ENCODE results near the gene NXPE3. TPM values are rescaled to one million over a fixed set of nuclear protein-coding genes. Genes with fewer than 3 reads are reported as not detected.

The NXPE3 gene
- total RNA-seq (2022), result 4.9 and 5.3 TPM in 2 replicates
- percentile 46 among the genes with signal in this experiment for Bru-seq, nascent RNA
- BruChase-seq, experiment 1, labeled RNA remaining after a 2-hour chase, result percentile 54 among the genes with signal in this experiment
- BruChase-seq, experiment 2, labeled RNA remaining after a 6-hour chase, result percentile 59 among the genes with signal in this experiment
- long read RNA-seq, transcript NXPE3-201 (8 exons, 3,941 nt), result major isoform, 6 of 21 reads
- long read RNA-seq, partial matches to known transcripts, result 4 of 21 reads
- long read RNA-seq, other reads (novel, unspliced or antisense), result 10 of 21 reads

DNA sequence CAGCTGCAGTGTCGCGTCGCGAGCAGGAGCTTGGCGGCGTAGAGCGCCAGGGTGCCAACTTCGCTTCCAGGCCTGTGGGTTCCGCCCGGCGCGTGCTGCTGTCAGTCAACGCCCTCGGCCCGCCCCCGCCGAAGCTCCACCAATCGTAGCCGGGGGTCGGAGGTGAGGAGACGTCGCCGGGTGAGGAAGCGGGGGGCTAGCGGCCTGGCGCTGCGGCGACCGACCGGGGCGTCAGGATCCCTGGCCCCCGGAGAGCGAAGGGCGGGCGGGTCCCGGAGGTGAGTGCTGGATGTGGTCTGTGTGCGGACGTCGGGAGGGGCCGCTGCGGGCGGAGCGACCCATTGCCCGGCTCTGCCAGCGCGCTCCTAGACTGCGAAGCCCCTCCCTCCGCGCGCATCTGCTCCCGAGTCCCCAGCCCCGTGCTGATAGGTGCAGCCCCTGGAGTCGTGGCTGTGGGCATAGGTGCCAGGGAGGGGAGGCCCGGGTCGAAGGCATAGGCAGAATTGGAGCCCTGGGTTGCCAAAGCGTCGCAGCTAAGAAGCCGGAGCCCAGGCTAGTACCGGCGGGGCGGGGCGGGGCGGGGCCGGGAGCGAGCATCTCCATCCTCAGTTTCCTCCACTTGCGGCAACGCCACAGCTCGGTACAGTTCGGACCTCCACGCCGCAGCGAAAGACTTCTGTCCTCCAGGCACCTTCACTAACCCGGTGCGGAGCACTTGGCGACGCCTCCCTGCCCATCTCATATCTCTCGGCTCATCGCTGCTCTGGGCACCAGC lies at the start of gene NXPE3:
Gene NXPE3 (plus strand): TSS at position 165 of the 775 bp plus-strand sequence. CDS start 6,386 bp downstream, outside the sequence.
- no TSS peak for BruUV-seq (replicated peaks)
- intact Hi-C loops (cut with micrococcal nuclease; ENCODE audit: unreplicated experiment), result loop anchor here (10.0 kb wide), 1 partner anchor 84 kb away; no protein-coding TSS in a partner anchor
- DNase-seq, result peak; percentile 82 to 88
- H3K27ac Mint-ChIP-seq (ENCODE audit: unreplicated experiment), result peak within 1 kb of the TSS; percentile 44
- no peaks in the 10 kb centered on the region for H3K36me3 Mint-ChIP-seq (ENCODE audit: insufficient read depth, unreplicated experiment)
- Histone ChIP-seq H3K27me3 (replicated peaks; ENCODE audit: control insufficient read depth, insufficient read depth, low read length) (no peaks in the 10 kb centered on the region), H3K4me1 (peaks cover 4% of the 10 kb centered on the region; the same call in 1 of the 2 replicates), H3K36me3 (ENCODE audit: control insufficient read depth, insufficient read depth, low read length) (no peaks in the 10 kb centered on the region), H3K9me3 (no peaks in the 10 kb centered on the region), H3K4me3 (ENCODE audit: low read depth, low read length) (peak within 1 kb of the TSS; percentile 71)
- POLR2A ChIA-PET, result interaction anchor here (0.5 kb wide), 1 partner anchor 286 kb away, joined by 5 read pairs; no protein-coding TSS in a partner anchor
- TF ChIP-seq, protein P1, sequence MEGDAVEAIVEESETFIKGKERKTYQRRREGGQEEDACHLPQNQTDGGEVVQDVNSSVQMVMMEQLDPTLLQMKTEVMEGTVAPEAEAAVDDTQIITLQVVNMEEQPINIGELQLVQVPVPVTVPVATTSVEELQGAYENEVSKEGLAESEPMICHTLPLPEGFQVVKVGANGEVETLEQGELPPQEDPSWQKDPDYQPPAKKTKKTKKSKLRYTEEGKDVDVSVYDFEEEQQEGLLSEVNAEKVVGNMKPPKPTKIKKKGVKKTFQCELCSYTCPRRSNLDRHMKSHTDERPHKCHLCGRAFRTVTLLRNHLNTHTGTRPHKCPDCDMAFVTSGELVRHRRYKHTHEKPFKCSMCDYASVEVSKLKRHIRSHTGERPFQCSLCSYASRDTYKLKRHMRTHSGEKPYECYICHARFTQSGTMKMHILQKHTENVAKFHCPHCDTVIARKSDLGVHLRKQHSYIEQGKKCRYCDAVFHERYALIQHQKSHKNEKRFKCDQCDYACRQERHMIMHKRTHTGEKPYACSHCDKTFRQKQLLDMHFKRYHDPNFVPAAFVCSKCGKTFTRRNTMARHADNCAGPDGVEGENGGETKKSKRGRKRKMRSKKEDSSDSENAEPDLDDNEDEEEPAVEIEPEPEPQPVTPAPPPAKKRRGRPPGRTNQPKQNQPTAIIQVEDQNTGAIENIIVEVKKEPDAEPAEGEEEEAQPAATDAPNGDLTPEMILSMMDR (IDR thresholded peaks at IDR 0.05; ENCODE audit: insufficient read depth in 1 of 2, low read depth in 1 of 2, low read length in 1 of 2, severe bottlenecking in 1 of 2, unreplicated experiment in 1 of 2), result no peak
- H3K4me3 Mint-ChIP-seq (ENCODE audit: unreplicated experiment), result peak within 1 kb of the TSS; percentile 89
- no peaks in the 10 kb centered on the region for H3K9me3 Mint-ChIP-seq (ENCODE audit: unreplicated experiment)
- H3K27me3 Mint-ChIP-seq (ENCODE audit: insufficient read depth, unreplicated experiment), result no peaks in the 10 kb centered on the region
- peaks cover 5% of the 10 kb centered on the region for H3K4me1 Mint-ChIP-seq (ENCODE audit: low read depth, unreplicated experiment)
- CTCF ChIA-PET, result interaction anchor here (0.6 to 1.0 kb wide), 2 partner anchors 92 to 103 kb away, joined by 3 read pairs; no protein-coding TSS in a partner anchor

DNA sequence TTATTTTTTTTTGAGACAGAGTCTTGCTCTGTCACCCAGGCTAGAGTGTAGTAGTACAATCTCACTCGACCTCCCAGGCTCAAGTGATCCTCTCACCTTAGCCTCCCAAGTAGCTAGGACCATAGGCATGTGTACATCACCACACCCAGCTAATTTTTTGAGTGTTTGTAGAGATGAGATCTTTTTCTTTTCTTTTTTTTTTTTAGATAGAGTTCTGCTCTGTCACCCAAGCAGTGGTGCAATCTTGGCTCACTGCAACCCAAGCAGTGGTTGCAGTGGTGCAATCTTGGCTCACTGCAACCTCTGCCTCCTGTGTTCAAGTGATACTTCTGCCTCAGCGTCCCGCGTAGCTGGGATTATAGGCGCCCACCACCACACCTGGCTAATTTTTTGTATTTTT lies 49.4 kb upstream of the NXPE3 start:
- Mint-ChIP-seq H3K36me3 (ENCODE audit: insufficient read depth, unreplicated experiment) (peaks cover 11% of the 10 kb centered on the region), H3K4me3 (ENCODE audit: unreplicated experiment) (no peak overlapping the region)
- intact Hi-C loops (cut with micrococcal nuclease; ENCODE audit: unreplicated experiment), result no loop called here

DNA sequence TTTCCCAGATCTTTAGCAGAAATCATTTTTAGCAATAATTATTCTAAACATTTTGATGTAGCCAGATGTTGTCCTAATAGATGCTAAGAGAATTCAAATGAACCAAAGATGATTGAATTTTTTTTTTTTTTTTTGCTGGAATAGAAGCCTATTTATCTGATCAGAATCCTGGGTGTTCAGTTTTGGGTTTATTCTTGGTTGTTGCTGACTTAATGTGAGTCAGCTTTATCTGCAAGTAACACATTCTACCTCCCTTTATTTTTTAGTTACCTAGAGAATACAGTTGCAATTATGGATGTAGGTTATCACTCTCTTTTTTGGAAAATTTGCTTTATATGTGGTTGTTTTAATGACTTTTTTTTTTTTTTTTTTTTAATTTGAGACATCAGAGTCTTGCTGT lies 48.2 kb upstream of the NXPE3 start:
- POLR2A ChIA-PET, result interaction anchor here (0.6 kb wide), 1 partner anchor 50 kb away, joined by 3 read pairs; no protein-coding TSS in a partner anchor
- peaks cover 18% of the 10 kb centered on the region for H3K36me3 Mint-ChIP-seq (ENCODE audit: insufficient read depth, unreplicated experiment)

More for the DNA sequence above, 49.4 kb upstream of the NXPE3 start:
- ChIA-PET CTCF (no interaction called here), POLR2A (no interaction called here)
- Mint-ChIP-seq H3K27ac (ENCODE audit: unreplicated experiment) (no peak overlapping the region), H3K4me1 (ENCODE audit: low read depth, unreplicated experiment) (no peaks in the 10 kb centered on the region), H3K9me3 (ENCODE audit: unreplicated experiment) (no peaks in the 10 kb centered on the region), H3K27me3 (ENCODE audit: insufficient read depth, unreplicated experiment) (no peaks in the 10 kb centered on the region)
- Histone ChIP-seq H3K36me3 (ENCODE audit: control insufficient read depth, insufficient read depth, low read length) (no peaks in the 10 kb centered on the region; the same call in 1 of the 2 replicates), H3K4me1 (no peaks in the 10 kb centered on the region), H3K4me3 (ENCODE audit: low read depth, low read length) (no peak overlapping the region), H3K27me3 (replicated peaks; ENCODE audit: control insufficient read depth, insufficient read depth, low read length) (no peaks in the 10 kb centered on the region), H3K9me3 (no peaks in the 10 kb centered on the region)
- no peak for DNase-seq
- BruUV-seq (replicated peaks), result no TSS peak
- TF ChIP-seq, protein P1 (IDR thresholded peaks at IDR 0.05; ENCODE audit: insufficient read depth in 1 of 2, low read depth in 1 of 2, low read length in 1 of 2, severe bottlenecking in 1 of 2, unreplicated experiment in 1 of 2), result no peak

More for the DNA sequence above, 48.2 kb upstream of the NXPE3 start:
- Histone ChIP-seq H3K36me3 (ENCODE audit: control insufficient read depth, insufficient read depth, low read length) (no peaks in the 10 kb centered on the region; the same call in 1 of the 2 replicates), H3K4me1 (no peaks in the 10 kb centered on the region), H3K9me3 (no peaks in the 10 kb centered on the region), H3K27me3 (replicated peaks; ENCODE audit: control insufficient read depth, insufficient read depth, low read length) (no peaks in the 10 kb centered on the region), H3K4me3 (ENCODE audit: low read depth, low read length) (no peak overlapping the region)
- no peak for DNase-seq
- intact Hi-C loops (cut with micrococcal nuclease; ENCODE audit: unreplicated experiment), result no loop called here
- TF ChIP-seq, protein P1 (IDR thresholded peaks at IDR 0.05; ENCODE audit: insufficient read depth in 1 of 2, low read depth in 1 of 2, low read length in 1 of 2, severe bottlenecking in 1 of 2, unreplicated experiment in 1 of 2), result no peak
- H3K27me3 Mint-ChIP-seq (ENCODE audit: insufficient read depth, unreplicated experiment), result no peaks in the 10 kb centered on the region
- CTCF ChIA-PET, result no interaction called here
- no peaks in the 10 kb centered on the region for H3K4me1 Mint-ChIP-seq (ENCODE audit: low read depth, unreplicated experiment)
- H3K27ac Mint-ChIP-seq (ENCODE audit: unreplicated experiment), result no peak overlapping the region
- BruUV-seq (replicated peaks), result no TSS peak
- H3K4me3 Mint-ChIP-seq (ENCODE audit: unreplicated experiment), result no peak overlapping the region
- H3K9me3 Mint-ChIP-seq (ENCODE audit: unreplicated experiment), result no peaks in the 10 kb centered on the region
